ENCODE results near the gene LENG9. TPM values are rescaled to one million over a fixed set of nuclear protein-coding genes. Genes with fewer than 3 reads are reported as not detected.
"Not testable (repeated sequence)": the region's sequence is repeated elsewhere in the genome, so short reads cannot be mapped to it uniquely, and the experiment has no call there.

LENG9 gene
- 8.3 TPM for total RNA-seq
- long read RNA-seq: 0 reads

GRCh38 chr19:54463531-54464043 is at the start of gene LENG9:
Gene LENG9 (minus strand): TSS chr19:54463778. CDS start chr19:54463526, 252 bp downstream.
- DNase-seq (ENCODE audit: low spot score): peak; percentile 98

DNA sequence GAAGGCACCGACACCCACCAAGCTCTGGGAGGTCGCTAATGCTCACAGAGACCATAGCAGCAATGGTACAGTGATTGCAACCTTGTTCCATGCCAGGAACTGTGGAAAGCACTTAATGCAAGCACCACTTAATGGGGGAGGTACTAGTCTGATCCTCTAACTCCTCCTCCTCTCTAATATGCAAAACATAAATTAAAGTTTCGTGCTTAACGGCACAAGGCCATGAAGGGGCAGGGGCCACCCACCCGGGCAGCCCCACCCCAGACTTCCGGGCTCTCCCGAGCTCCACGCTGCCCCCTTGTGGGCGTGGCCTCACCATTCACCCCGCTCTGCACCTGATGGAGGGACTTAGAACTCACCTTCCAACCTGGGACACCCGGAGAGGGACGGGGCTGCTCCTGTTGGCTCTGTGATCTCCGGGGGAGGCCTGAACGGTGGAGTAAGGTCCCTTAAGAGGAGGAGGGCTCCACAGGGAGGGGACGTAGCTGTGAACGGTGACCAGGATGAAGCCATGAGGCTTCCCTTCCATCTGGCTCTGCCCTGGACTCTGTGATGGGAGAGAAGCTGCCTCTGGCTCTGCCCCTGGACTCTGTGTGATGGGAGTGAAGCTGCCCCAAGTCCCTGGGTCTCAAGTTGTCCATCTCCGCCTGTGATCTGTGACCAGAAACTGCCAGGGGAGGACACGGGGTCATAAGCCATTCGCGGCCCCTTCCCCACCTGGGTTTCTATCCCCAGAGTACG is 45.8 kb upstream of the LENG9 start:
- not testable (repeated sequence) for DNase-seq (ENCODE audit: low spot score)

GRCh38 chr19:54508487-54508886 is 44.9 kb upstream of the LENG9 start:
- not testable (repeated sequence) for DNase-seq (ENCODE audit: low spot score)

GRCh38 chr19:54507824-54508223 is 44.2 kb upstream of the LENG9 start:
- no peak for DNase-seq (ENCODE audit: low spot score)

- DNase-seq (ENCODE audit: low spot score): not testable (repeated sequence)
These were observed 43.6 kb upstream of the LENG9 start for GRCh38 chr19:54507038-54507717.

GRCh38 chr19:54506079-54506478 is 42.5 kb upstream of the LENG9 start:
- DNase-seq (ENCODE audit: low spot score): no peak

GRCh38 chr19:54505542-54505941 is 42.0 kb upstream of the LENG9 start:
- DNase-seq (ENCODE audit: low spot score): not testable (repeated sequence)

- DNase-seq (ENCODE audit: low spot score): no peak
These were observed 39.0 kb upstream of the LENG9 start, which contains the start of gene LAIR2 for GRCh38 chr19:54502518-54503048. Gene LAIR2 (plus strand): TSS chr19:54502831. CDS start chr19:54502919, 88 bp downstream.

DNA sequence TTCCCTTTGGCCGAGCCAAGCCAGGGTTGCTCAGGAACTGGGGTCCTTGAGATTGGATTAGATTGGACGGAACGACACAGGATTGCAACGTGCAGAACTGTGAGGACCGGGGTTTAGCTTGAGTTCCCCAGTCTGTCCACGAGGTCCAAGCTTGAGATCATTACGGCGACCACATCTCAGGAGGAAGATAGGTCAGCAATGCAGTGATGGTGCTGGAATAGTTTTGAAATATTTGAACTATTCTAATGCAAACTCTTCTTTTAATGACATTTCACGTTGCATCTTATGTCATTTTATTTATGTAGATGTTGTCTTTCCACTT is 34.8 kb upstream of the LENG9 start:
- not testable (repeated sequence) for DNase-seq (ENCODE audit: low spot score)

- DNase-seq (ENCODE audit: low spot score): not testable (repeated sequence)
These were observed 34.3 kb upstream of the LENG9 start for GRCh38 chr19:54497747-54498450.

- DNase-seq (ENCODE audit: low spot score): not testable (repeated sequence)
These were observed 31.7 kb upstream of the LENG9 start for GRCh38 chr19:54495284-54495683.

DNA sequence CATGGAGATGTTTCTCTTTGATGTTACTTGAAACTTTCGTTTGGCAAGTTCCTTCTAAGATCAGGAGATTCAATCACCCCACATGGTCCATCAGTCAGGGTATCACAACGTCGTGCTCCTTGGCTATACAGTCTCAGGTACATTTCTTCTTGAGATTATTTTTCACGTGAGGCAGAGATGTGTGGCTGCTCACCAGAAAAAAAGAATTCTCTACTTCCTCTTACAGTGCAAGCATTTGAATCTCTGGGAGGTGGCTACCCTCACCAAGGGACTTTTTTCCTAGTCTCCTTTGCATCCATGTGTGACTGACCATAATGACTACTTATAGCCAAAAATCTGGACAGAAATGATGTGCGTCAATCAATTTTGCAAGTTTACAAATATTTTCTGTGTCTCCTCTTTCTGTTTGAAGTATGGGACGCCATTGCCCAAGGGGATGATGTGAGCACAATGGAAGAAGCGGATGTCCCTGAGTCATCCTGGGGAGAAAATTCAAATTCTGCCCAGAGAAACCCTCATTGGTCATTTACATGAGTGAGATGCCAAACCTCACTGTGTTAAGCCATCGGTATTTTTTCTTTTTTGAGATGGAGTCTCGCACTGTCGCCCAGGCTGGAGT is 30.5 kb upstream of the LENG9 start:
- no peak for DNase-seq (ENCODE audit: low spot score)

GRCh38 chr19:54493056-54493455 is 29.5 kb upstream of the LENG9 start:
- peak; percentile 55 for DNase-seq (ENCODE audit: low spot score)

DNA sequence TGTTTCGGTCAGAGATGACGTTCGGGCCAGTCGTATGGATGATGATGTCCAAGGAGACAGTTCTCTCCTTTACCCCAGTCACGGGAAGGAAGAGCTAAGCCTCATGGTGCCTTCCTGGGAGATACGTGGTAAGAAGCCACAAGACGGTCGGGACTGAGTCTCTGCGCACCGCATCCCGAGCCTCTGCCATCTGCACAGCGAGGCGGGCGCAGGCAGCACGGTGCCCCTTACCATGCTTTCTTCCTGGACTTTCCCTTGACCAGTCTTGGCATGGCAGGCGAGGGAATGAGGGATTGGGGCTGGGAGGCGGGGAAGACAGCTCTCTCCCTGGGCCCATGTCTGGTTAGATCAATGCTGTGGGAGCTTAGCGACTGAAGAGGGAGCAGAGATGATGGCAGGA is 29.0 kb upstream of the LENG9 start:
- no peak for DNase-seq (ENCODE audit: low spot score)

GRCh38 chr19:54489766-54490165 is 26.2 kb upstream of the LENG9 start:
- peak; percentile 47 for DNase-seq (ENCODE audit: low spot score)

DNA sequence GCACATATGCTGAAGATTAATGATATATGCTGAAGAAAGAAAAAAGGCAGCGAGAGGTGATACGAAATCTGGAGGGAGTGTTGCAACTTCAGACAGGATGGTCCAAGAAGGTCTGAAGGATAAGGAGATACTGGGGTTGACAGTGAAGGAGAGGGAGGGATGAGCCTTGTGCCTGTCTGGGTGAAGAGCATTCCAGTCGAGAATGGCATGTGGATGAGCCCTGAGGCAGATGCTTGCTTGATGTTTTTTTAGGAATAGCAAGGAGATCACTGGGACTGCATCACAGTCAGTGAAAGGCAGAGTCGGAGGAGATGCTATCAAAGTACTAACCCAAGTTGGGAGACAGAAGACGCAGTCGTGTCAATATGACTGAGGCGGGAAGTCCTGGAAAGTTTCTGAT is 25.8 kb upstream of the LENG9 start:
- no peak for DNase-seq (ENCODE audit: low spot score)

DNA sequence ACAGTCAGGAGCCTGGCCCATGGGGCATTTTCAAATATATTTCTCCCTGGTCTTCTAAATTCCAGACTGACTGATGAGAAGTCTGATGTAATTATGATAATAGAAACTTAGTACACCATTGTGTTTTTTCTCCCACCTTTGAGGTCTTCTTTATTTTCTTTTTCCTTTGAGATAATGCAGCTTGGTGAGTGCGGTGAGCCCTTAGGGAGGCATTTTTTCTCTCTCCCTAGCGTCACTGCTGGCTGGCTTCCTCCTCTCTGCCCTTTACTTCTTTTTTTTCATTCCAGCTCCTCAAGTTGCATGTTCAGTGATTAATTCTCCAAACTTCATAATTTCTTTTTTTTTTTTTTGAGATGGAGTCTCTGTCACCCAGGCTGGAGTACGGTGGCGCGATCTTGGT is 22.3 kb upstream of the LENG9 start:
- peak; percentile 64 for DNase-seq (ENCODE audit: low spot score)

DNA sequence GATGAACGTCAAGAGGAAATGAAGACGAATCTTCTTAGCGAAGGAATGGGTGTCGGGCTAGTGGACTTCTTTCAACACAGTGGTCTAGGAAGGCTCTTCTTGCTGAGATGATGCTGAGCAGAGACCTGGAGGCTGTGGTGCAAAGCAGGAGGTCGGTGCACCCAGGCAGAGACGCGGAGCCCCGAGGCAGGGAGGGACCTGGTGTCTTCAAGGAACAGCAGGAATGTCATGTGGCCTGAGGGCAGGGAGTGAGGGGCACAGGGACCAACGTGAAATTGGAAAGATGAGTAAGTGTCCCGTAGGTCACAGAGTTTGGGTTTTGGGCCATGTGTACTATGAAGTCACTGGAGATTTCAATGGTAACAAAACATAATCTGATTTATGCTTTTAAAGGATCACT is 20.9 kb upstream of the LENG9 start:
- DNase-seq (ENCODE audit: low spot score): peak; percentile 43

- DNase-seq (ENCODE audit: low spot score): no peak
These were observed 19.3 kb upstream of the LENG9 start for GRCh38 chr19:54482889-54483288.

DNA sequence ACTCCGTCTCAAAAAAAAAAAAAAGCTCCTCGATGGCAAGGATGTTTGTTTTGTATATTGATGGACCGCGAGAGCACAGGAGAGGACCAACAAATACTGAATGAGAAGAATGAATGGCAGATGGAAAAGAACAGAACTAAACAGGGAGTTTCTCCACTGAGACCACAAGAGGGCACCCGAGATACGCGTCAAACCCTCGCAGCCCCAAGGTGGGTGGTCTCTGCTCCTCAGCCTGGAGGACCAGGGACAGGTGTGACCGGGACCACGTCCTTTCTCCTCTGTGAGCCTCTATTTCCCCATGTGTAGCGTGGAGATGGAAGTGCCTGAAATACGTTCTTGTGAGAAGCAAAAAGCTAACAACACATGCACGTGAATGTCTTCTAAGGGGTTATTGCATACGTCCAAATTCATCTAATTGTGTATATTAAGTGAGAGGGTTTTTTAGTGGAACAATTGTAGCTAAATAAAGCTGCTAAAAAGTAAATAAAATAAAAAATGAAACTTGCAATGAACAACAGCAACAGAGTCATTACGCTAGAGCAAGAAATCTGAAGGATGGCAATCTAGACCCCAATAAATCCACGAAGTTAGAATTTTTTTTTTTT is 17.9 kb upstream of the LENG9 start:
- DNase-seq (ENCODE audit: low spot score): no peak

DNA sequence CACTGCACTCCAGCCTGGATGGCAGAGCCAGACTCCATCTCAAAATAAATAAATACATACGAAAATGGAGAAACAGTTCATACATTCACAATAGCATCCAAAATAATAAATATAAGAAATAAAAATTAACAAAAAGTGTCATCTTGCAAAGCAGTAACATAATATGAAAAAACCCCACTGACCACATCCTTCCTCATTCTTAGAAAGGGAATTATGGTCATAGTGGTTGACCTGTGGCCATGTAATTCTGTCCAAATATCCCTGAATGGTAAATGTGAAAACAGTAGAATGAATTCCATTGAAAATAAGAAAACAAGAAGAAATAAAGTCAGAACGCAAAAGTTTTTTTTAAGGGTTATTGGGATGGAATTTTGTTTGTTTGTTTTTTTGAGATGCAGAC is 16.5 kb upstream of the LENG9 start:
- no peak for DNase-seq (ENCODE audit: low spot score)
